Ascending aorta (tissue), 2 donors: Measurements from ENCODE around the gene RIT1. TPM values are rescaled to one million over a fixed set of nuclear protein-coding genes. Genes with fewer than 3 reads are reported as not detected.

Experiments used
- DNase-seq, 2 donors: peaks; one replicate each; pipeline ENCODE4 v3.0.0-alpha.2; 2019; ENCODE audit warnings: low spot score in 2 of 2
- H3K27ac ChIP-seq, 2 donors: fragments of 200-600 bp; sonication (generic); one replicate each; pipeline ENCODE4 v1.5.1; 2016 to 2017; ENCODE audit warnings: mild to moderate bottlenecking in 1 of 2
- H3K27me3 ChIP-seq: fragments of 200-600 bp; sonication (generic); one replicate; pipeline ENCODE4 v1.5.1; 2017
- H3K36me3 ChIP-seq, 2 donors: fragments of 200-600 bp; sonication (generic); one replicate each; pipeline ENCODE4 v1.5.1; 2016
- H3K4me1 ChIP-seq, 2 donors: fragments of 200-600 bp; sonication (generic); one replicate each; pipeline ENCODE4 v1.5.1; 2016 to 2017; ENCODE audit warnings: mild to moderate bottlenecking in 1 of 2
- H3K4me3 ChIP-seq, 2 donors: fragments of 200-600 bp; sonication (generic); one replicate each; pipeline ENCODE4 v1.5.1; 2016 to 2017; ENCODE audit warnings: mild to moderate bottlenecking in 1 of 2
- H3K9me3 ChIP-seq, 2 donors: fragments of 200-600 bp; sonication (generic); one replicate each; pipeline ENCODE4 v1.5.1; 2016
- CTCF ChIP-seq, 3 experiments: fragments of 200-600 bp in 2 of 3; fragments of 450-650 bp in 1 of 3; sonication (generic) in 2 of 3; IDR thresholded peaks; one replicate each; pipeline ENCODE4 v1.5.1; 2016 to 2019; ENCODE audit warnings: antibody characterized with exemption in 3 of 3, mild to moderate bottlenecking in 1 of 3, moderate library complexity in 1 of 3
- intact Hi-C: fragments of 100-400 bp; cut with DNase I; formaldehyde crosslinking; loops from one replicate; pipeline ENCODE4 v1.15.1; 2023
- total RNA-seq: library from RNA; depleted of rRNA; stranded (reverse); fragments of >200 nt; gene quantifications from one replicate; pipeline ENCODE4 v1.1.0, GENCODE V29; 2016

RIT1 gene
- total RNA-seq, 1 donor from 2014 or later = 17.1 TPM

- Histone ChIP-seq H3K27me3 (no peaks in the 10 kb centered on the region), H3K36me3 (peaks cover 96 to 99% of the 10 kb centered on the region in 2 donors), H3K27ac (no peak overlapping the region), H3K4me3 (no peak overlapping the region), H3K4me1 (no peaks in the 10 kb centered on the region), H3K9me3 (no peaks in the 10 kb centered on the region)
- TF ChIP-seq CTCF (IDR thresholded peaks at IDR 0.05) = no peak
- intact Hi-C loops = no loop called here
- no peak for DNase-seq
Measured at GRCh38 chr1:155920717-155921116, 9.6 kb upstream of the RIT1 start.

GRCh38 chr1:155919801-155920200 lies 8.7 kb upstream of the RIT1 start:
- Histone ChIP-seq H3K27ac (no peak overlapping the region), H3K36me3 (peaks cover 96 to 97% of the 10 kb centered on the region in 2 donors), H3K4me1 (no peaks in the 10 kb centered on the region), H3K9me3 (no peaks in the 10 kb centered on the region), H3K4me3 (no peak overlapping the region), H3K27me3 (no peaks in the 10 kb centered on the region)
- TF ChIP-seq CTCF (IDR thresholded peaks at IDR 0.05) = no peak
- intact Hi-C loops = no loop called here
- DNase-seq = no peak

GRCh38 chr1:155918660-155919059 lies 7.5 kb upstream of the RIT1 start:
- peaks cover 89 to 96% of the 10 kb centered on the region in 2 donors for H3K36me3 ChIP-seq

GRCh38 chr1:155913969-155914757 lies 3.0 kb upstream of the RIT1 start:
- intact Hi-C loops = no loop called here

More at GRCh38 chr1:155918660-155919059, 7.5 kb upstream of the RIT1 start:
- no peaks in the 10 kb centered on the region for H3K27me3 ChIP-seq
- no peak overlapping the region for H3K4me3 ChIP-seq
- no peaks in the 10 kb centered on the region for H3K9me3 ChIP-seq
- no peak overlapping the region for H3K27ac ChIP-seq
- intact Hi-C loops = no loop called here
- no peak for DNase-seq
- no peak for TF ChIP-seq CTCF (IDR thresholded peaks at IDR 0.05)
- no peaks in the 10 kb centered on the region for H3K4me1 ChIP-seq

GRCh38 chr1:155912056-155912536 lies 947 bp upstream of the RIT1 start:
- no peak for DNase-seq
- H3K27me3 ChIP-seq = no peaks in the 10 kb centered on the region
- intact Hi-C loops = no loop called here
- H3K4me3 ChIP-seq = peak overlapping the region in 1 of 2 donors; percentile 78
- no peaks in the 10 kb centered on the region for H3K9me3 ChIP-seq
- TF ChIP-seq CTCF (IDR thresholded peaks at IDR 0.05) = no peak
- peaks cover 54 to 68% of the 10 kb centered on the region in 2 donors for H3K36me3 ChIP-seq
- peaks cover 3 to 15% of the 10 kb centered on the region in 2 donors for H3K4me1 ChIP-seq
- H3K27ac ChIP-seq = peak overlapping the region; percentile 90 to 95

More at GRCh38 chr1:155913969-155914757, 3.0 kb upstream of the RIT1 start:
- H3K27ac ChIP-seq = peak overlapping the region in 1 of 2 donors; percentile 7
- TF ChIP-seq CTCF (IDR thresholded peaks at IDR 0.05) = no peak
- peaks cover 3 to 14% of the 10 kb centered on the region in 2 donors for H3K4me1 ChIP-seq
- peaks cover 54 to 68% of the 10 kb centered on the region in 2 donors for H3K36me3 ChIP-seq
- H3K27me3 ChIP-seq = no peaks in the 10 kb centered on the region
- H3K9me3 ChIP-seq = no peaks in the 10 kb centered on the region
- DNase-seq = no peak
- H3K4me3 ChIP-seq = no peak overlapping the region
